Cardiac muscle cell (in vitro differentiated cells and primary cell): Measurements from ENCODE around the gene MYOM1. TPM values are rescaled to one million over a fixed set of nuclear protein-coding genes. Genes with fewer than 3 reads are reported as not detected.
"Not testable (repeated sequence)": the region's sequence is repeated elsewhere in the genome, so short reads cannot be mapped to it uniquely, and the experiment has no call there.

ENCODE experiments used
- DNase-seq, 2 donors: peaks; one replicate each; pipeline versions ENCODE4 v3.0.0 to v3.0.0-alpha.2; 2010 to 2017; ENCODE audit warnings: low read depth in 1 of 2, low spot score in 1 of 2
- H3K27ac ChIP-seq: fragments of 200-600 bp; sonication (generic); 2 replicates; pipeline ENCODE4 v1.5.1; 2016
- H3K27me3 ChIP-seq: fragments of 200-600 bp; sonication (generic); 2 replicates; pipeline ENCODE4 v1.6.0; 2016; ENCODE audit warnings: control low read depth
- H3K36me3 ChIP-seq: fragments of 200-600 bp; sonication (generic); 2 replicates; pipeline ENCODE4 v1.5.1; 2016; ENCODE audit warnings: control low read depth
- H3K4me1 ChIP-seq: fragments of 200-600 bp; sonication (generic); 2 replicates; pipeline ENCODE4 v1.8.1; 2017; ENCODE audit warnings: low read depth, mild to moderate bottlenecking, mixed run types
- H3K4me3 ChIP-seq: fragments of 200-600 bp; sonication (generic); 2 replicates; pipeline ENCODE4 v1.5.1; 2016; ENCODE audit warnings: mild to moderate bottlenecking
- H3K9me3 ChIP-seq: fragments of 200-600 bp; sonication (generic); 2 replicates; pipeline ENCODE4 v1.5.1; 2017; ENCODE audit warnings: low read depth, mild to moderate bottlenecking, control low read depth
- CTCF ChIP-seq: IDR thresholded peaks from 2 replicates; pipeline ENCODE4 v1.5.1; 2012; ENCODE audit warnings: low read depth, mild to moderate bottlenecking, low read length
- polyA plus RNA-seq: library from polyadenylated mRNA; unstranded; fragments of >200 nt; fragmentation: Nextera tagmentation; extraction: Ambion mirVana; gene quantifications from 2 replicates; pipeline ENCODE4 v1.2.1, GENCODE V29; 2016
- total RNA-seq: library from RNA; depleted of rRNA; stranded (reverse); fragments of >200 nt; gene quantifications from 2 replicates; pipeline ENCODE4 v1.2.3, GENCODE V29; 2016

Gene MYOM1
- total and polyA plus RNA-seq, 2 experiments from 2014 or later = 194 to 219 TPM

GRCh38 chr18:3054780-3055179, 165.0 kb downstream of the MYOM1 start:
- H3K4me1 ChIP-seq = no peaks in the 10 kb centered on the region
- TF ChIP-seq CTCF = no peak
- no peak for DNase-seq

GRCh38 chr18:3054214-3054613, 165.6 kb downstream of the MYOM1 start:
- no peak overlapping the region for H3K4me3 ChIP-seq
- no peak overlapping the region for H3K27ac ChIP-seq
- H3K27me3 ChIP-seq = no peaks in the 10 kb centered on the region
- H3K4me1 ChIP-seq = no peaks in the 10 kb centered on the region
- DNase-seq = no peak
- no peaks in the 10 kb centered on the region for H3K9me3 ChIP-seq
- no peak for TF ChIP-seq CTCF
- no peaks in the 10 kb centered on the region for H3K36me3 ChIP-seq

More at GRCh38 chr18:3054780-3055179, 165.0 kb downstream of the MYOM1 start:
- no peaks in the 10 kb centered on the region for H3K9me3 ChIP-seq
- no peaks in the 10 kb centered on the region for H3K27me3 ChIP-seq
- H3K27ac ChIP-seq = no peak overlapping the region
- H3K36me3 ChIP-seq = no peaks in the 10 kb centered on the region
- no peak overlapping the region for H3K4me3 ChIP-seq

- H3K27ac ChIP-seq = no peak overlapping the region
- no peaks in the 10 kb centered on the region for H3K9me3 ChIP-seq
- no peak overlapping the region for H3K4me3 ChIP-seq
- no peak for TF ChIP-seq CTCF
- no peaks in the 10 kb centered on the region for H3K4me1 ChIP-seq
- H3K36me3 ChIP-seq = no peaks in the 10 kb centered on the region
- no peak for DNase-seq
- H3K27me3 ChIP-seq = no peaks in the 10 kb centered on the region
Observed at GRCh38 chr18:3053081-3053480, 166.7 kb downstream of the MYOM1 start.

- no peak overlapping the region for H3K4me3 ChIP-seq
- no peaks in the 10 kb centered on the region for H3K4me1 ChIP-seq
- no peak for TF ChIP-seq CTCF
- no peaks in the 10 kb centered on the region for H3K36me3 ChIP-seq
- DNase-seq = no peak
- no peaks in the 10 kb centered on the region for H3K27me3 ChIP-seq
- H3K27ac ChIP-seq = no peak overlapping the region
- no peaks in the 10 kb centered on the region for H3K9me3 ChIP-seq
Observed at GRCh38 chr18:3052411-3052758, 167.4 kb downstream of the MYOM1 start.

- Histone ChIP-seq H3K4me1 (no peaks in the 10 kb centered on the region), H3K27ac (no peak overlapping the region), H3K4me3 (no peak overlapping the region), H3K27me3 (no peaks in the 10 kb centered on the region), H3K9me3 (no peaks in the 10 kb centered on the region), H3K36me3 (no peaks in the 10 kb centered on the region)
- no peak for DNase-seq
- TF ChIP-seq CTCF = no peak
Observed at GRCh38 chr18:3051718-3052410, 167.9 kb downstream of the MYOM1 start.

- not testable (repeated sequence) for DNase-seq, H3K36me3 ChIP-seq, H3K27me3 ChIP-seq, H3K9me3 ChIP-seq, H3K27ac ChIP-seq, H3K4me3 ChIP-seq, H3K4me1 ChIP-seq
Observed at GRCh38 chr18:3049897-3050454, 169.8 kb downstream of the MYOM1 start.
